Right lobe of liver (tissue), 4 donors: ENCODE results near the gene COMMD10.

Source experiments
- POLR2A ChIP-seq: fragments of 450-650 bp; IDR thresholded peaks from one replicate; pipeline ENCODE4 v1.6.1; 2017; ENCODE audit warnings: antibody characterized with exemption, mild to moderate bottlenecking
- TF ChIP-seq, protein P1 (sequence below), 4 donors: fragments of 200-600 bp in 3 of 4; fragments of 450-650 bp in 1 of 4; IDR thresholded peaks; one replicate each; pipeline versions ENCODE4 v1.5.1 to v1.8.0; 2016 to 2022; ENCODE audit warnings: antibody characterized with exemption in 4 of 4, mild to moderate bottlenecking in 2 of 4
- donor health status: DM: no; HTN: no; CAD: no.
- donor health status: DM: no; HTN: no; CAD: no.
- donor health status: DM: no; HTN: yes; CAD: no.

DNA sequence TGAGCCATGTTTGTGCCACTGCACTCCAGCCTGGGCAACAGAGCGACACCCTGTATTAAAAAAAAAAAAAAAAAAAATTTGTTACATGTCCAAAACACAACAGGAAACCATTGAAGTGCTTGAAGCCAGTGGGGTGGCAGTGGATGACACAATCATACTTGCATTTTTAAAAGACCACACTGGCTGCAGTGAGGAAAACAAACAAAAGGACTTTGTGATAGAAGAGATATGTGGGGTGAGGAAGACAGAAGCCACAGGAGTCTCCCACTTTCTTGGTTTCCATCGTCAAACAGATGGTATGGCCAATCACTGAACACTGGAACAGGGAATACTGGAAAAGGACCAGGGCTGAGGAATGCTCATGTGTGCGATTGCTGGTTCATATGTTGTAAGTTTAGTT lies 20.9 kb upstream of the COMMD10 start:
- TF ChIP-seq, protein P1, sequence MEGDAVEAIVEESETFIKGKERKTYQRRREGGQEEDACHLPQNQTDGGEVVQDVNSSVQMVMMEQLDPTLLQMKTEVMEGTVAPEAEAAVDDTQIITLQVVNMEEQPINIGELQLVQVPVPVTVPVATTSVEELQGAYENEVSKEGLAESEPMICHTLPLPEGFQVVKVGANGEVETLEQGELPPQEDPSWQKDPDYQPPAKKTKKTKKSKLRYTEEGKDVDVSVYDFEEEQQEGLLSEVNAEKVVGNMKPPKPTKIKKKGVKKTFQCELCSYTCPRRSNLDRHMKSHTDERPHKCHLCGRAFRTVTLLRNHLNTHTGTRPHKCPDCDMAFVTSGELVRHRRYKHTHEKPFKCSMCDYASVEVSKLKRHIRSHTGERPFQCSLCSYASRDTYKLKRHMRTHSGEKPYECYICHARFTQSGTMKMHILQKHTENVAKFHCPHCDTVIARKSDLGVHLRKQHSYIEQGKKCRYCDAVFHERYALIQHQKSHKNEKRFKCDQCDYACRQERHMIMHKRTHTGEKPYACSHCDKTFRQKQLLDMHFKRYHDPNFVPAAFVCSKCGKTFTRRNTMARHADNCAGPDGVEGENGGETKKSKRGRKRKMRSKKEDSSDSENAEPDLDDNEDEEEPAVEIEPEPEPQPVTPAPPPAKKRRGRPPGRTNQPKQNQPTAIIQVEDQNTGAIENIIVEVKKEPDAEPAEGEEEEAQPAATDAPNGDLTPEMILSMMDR (IDR thresholded peaks at IDR 0.05): no peak
- TF ChIP-seq POLR2A: no peak
